C4-2B (cell line): ENCODE results near the gene ZFR.

Experiments used
- CTCF ChIP-seq: fragments of 450-650 bp; conservative IDR thresholded peaks from 2 replicates; pipeline ENCODE4 v1.5.1; 2017; ENCODE audit warnings: mild to moderate bottlenecking
- ZFX ChIP-seq: fragments of 450-650 bp; IDR thresholded peaks from 2 replicates; pipeline ENCODE4 v1.6.1; 2017

- no peak for TF ChIP-seq CTCF
- TF ChIP-seq ZFX, result no peak
These were observed 78.9 kb downstream of the ZFR start for GRCh38 chr5:32365623-32366022.
